Right ventricle myocardium inferior (tissue), 1 donor: ENCODE data around the gene CPO. TPM values are rescaled to one million over a fixed set of nuclear protein-coding genes. Genes with fewer than 3 reads are reported as not detected.

Source experiments
- ATAC-seq: fragments of 200-7000 bp; cut with Tn5 transposase; one replicate; pipeline ENCODE4 v1.9.1; 2020; ENCODE audit warnings: mild to moderate bottlenecking, moderate library complexity
- DNase-seq: peaks from one replicate; pipeline ENCODE4 v3.0.0; 2021; ENCODE audit errors: missing footprints
- intact Hi-C: fragments of 100-400 bp; cut with DNase I; formaldehyde crosslinking; loops from one replicate; pipeline ENCODE4 v1.11.0; 2022
- total RNA-seq: library from RNA; stranded (reverse); fragmentation: NEBNext Ultra II Directional; extraction: Animal tissue kit (Norgen Biotek cat#: 25700); gene quantifications from one replicate; pipeline ENCODE4 v1.2.1, GENCODE V29; 2021
- donor health status: DM: no; HTN: yes; CAD: no; lungs with severe emphysema.

Gene CPO
- total RNA-seq, 1 donor from 2014 or later = 0.73 TPM

- intact Hi-C loops = no loop called here
- no peak for ATAC-seq
- DNase-seq = no peak
These were observed 54.1 kb downstream of the CPO start for GRCh38 chr2:206993396-206993911.

GRCh38 chr2:206993964-206994363 lies 54.6 kb downstream of the CPO start:
- DNase-seq (no peak), ATAC-seq (no peak)
- intact Hi-C loops = no loop called here

GRCh38 chr2:206996556-206997065 lies 57.3 kb downstream of the CPO start:
- intact Hi-C loops = no loop called here
- no peak for ATAC-seq

GRCh38 chr2:207008105-207008990 lies 69.0 kb downstream of the CPO start:
- DNase-seq (no peak), ATAC-seq (no peak)
- intact Hi-C loops = no loop called here

More at GRCh38 chr2:206996556-206997065, 57.3 kb downstream of the CPO start:
- no peak for DNase-seq

- DNase-seq = no peak
- intact Hi-C loops = no loop called here
These were observed 73.1 kb downstream of the CPO start for GRCh38 chr2:207012461-207012860.

GRCh38 chr2:207014424-207014823 lies 75.1 kb downstream of the CPO start:
- no peak for DNase-seq
- ATAC-seq = no peak
- intact Hi-C loops = no loop called here

More at GRCh38 chr2:207012461-207012860, 73.1 kb downstream of the CPO start:
- no peak for ATAC-seq

DNA sequence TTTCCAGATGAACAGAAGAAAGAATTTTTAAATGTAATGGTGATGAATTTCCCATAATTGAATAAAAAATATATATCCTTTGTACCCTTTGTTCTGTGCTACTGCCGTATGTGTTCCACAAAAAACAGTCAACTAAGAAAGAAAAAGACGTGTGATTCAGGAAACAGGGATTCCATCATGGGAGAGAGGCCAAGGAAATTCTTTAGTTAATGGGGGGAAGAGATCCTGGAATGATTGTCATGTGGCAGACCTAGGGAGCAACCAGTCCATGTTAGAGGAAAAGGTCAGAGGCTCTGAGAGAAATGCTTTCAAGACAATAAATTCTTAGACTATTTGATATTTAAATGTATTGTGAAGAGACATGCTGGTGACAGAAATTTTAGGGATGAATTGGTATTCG lies 76.6 kb downstream of the CPO start:
- DNase-seq = no peak
- intact Hi-C loops = no loop called here
- ATAC-seq = no peak

Other genes with a start within 250 kb of the CPO start
- not detected for gene DYTN, start 221.1 kb upstream of the CPO start, total RNA-seq
- 0.68 TPM for gene MDH1B, start 174.2 kb upstream of the CPO start, total RNA-seq
- gene FASTKD2, start 173.9 kb upstream of the CPO start, total RNA-seq = 36.1 TPM
- 25.3 TPM for gene KLF7, start 226.4 kb downstream of the CPO start, total RNA-seq